IPS DF 4.7 (cell line): ENCODE measurements around the gene PCDH11X.
"Not testable (repeated sequence)": the region's sequence is repeated elsewhere in the genome, so short reads cannot be mapped to it uniquely, and the experiment has no call there.

Experiments
- DNase-seq: peaks from one replicate; pipeline ENCODE4 v3.0.0-alpha.2; 2013; ENCODE audit warnings: low spot score; ENCODE audit errors: extremely low read depth

Gene PCDH11X, protein sequence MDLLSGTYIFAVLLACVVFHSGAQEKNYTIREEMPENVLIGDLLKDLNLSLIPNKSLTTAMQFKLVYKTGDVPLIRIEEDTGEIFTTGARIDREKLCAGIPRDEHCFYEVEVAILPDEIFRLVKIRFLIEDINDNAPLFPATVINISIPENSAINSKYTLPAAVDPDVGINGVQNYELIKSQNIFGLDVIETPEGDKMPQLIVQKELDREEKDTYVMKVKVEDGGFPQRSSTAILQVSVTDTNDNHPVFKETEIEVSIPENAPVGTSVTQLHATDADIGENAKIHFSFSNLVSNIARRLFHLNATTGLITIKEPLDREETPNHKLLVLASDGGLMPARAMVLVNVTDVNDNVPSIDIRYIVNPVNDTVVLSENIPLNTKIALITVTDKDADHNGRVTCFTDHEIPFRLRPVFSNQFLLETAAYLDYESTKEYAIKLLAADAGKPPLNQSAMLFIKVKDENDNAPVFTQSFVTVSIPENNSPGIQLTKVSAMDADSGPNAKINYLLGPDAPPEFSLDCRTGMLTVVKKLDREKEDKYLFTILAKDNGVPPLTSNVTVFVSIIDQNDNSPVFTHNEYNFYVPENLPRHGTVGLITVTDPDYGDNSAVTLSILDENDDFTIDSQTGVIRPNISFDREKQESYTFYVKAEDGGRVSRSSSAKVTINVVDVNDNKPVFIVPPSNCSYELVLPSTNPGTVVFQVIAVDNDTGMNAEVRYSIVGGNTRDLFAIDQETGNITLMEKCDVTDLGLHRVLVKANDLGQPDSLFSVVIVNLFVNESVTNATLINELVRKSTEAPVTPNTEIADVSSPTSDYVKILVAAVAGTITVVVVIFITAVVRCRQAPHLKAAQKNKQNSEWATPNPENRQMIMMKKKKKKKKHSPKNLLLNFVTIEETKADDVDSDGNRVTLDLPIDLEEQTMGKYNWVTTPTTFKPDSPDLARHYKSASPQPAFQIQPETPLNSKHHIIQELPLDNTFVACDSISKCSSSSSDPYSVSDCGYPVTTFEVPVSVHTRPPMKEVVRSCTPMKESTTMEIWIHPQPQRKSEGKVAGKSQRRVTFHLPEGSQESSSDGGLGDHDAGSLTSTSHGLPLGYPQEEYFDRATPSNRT (N-terminal part only)

DNA sequence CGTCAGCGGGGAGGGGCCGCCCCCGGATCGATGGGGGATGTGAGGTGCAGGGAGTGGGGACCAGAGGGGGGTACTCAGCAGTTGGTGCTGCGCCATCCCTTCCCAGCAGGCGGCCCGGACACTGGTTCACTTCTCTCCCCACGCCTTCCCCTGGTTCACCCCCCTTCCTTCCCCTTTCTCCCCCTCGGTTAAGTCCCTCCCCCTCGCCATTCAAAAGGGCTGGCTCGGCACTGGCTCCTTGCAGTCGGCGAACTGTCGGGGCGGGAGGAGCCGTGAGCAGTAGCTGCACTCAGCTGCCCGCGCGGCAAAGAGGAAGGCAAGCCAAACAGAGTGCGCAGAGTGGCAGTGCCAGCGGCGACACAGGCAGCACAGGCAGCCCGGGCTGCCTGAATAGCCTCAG, at the start of gene PCDH11X:
TSS of gene PCDH11X (plus strand) at position 241 of the 400 bp plus-strand sequence. CDS start 56,130 bp downstream, outside the sequence.
- not testable (repeated sequence) for DNase-seq

DNA sequence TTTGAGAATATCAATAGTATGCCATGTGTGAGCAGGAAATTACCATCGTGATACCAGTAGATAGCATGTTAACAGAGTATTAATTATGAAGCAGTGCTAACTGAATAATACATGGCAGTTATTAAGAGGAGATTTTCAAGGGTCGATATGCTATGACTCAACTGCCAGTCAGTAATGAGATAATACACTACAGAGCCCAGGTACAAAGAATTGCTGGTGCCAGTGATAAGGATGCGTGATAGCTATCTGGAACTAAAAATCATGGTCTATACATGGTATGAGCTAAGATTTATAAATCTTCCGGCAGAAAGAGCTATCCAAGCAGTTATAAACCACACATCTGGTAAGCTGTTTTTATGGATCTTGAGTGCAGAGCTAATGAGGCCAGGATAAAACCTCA, 31.7 kb upstream of the PCDH11X start:
- DNase-seq: not testable (repeated sequence)

DNA sequence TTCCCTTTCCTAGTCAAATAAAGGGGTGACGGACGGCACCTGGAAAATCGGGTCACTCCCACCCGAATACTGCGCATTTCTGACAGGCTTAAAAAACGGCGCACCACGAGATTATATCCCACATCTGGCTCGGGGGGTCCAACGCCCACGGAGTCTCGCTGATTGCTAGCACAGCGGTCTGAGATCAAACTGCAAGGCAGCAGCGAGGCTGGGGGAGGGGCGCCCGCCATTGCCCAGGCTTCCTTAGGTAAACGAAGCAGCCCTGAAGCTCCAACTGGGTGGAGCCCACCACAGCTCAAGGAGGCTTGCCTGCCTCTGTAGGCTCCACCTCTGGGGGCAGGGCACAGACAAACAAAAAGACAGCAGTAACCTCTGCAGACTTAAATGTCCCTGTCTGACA, 26.2 kb upstream of the PCDH11X start:
- not testable (repeated sequence) for DNase-seq

DNA sequence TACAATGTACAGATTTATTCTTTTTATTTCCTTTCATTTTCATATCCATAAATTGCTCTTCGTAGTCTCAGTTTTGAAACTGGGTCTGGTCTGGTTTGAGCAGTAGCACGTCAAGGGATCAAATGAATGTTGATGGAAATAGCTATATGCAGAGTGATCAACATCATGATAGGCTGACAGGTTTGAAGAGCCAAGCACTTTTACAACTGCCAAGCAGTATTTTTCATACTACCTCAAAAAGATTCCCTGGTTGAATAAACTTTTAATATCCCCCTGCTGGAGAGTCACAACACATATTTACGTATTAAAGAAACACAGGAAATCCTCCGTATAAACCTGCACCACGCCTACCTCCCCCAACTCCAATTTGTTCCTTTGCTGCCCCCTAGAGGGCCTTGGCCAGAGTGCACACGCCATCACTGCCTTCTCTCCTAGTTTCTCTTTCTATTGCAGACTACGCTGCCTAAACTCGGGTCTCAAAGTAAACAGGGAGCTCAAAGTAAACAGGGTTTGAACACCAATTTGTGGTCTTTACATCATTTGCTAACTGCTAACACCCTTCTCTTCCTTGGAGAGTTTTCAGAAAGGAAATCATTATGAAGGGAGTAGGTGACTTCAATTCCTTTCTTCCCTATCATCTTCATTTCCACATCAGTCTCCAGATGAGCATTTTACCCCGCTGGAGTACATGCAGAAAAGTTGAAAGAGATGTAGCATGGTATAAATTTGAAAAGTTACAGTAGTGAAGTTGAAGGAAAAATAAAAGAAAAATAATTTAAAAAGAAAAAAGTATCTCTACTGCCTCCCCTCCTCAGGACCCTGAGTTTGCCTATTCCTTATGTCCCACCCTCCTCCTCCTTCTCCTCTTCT, 8.3 kb upstream of the PCDH11X start:
- DNase-seq: not testable (repeated sequence)

DNA sequence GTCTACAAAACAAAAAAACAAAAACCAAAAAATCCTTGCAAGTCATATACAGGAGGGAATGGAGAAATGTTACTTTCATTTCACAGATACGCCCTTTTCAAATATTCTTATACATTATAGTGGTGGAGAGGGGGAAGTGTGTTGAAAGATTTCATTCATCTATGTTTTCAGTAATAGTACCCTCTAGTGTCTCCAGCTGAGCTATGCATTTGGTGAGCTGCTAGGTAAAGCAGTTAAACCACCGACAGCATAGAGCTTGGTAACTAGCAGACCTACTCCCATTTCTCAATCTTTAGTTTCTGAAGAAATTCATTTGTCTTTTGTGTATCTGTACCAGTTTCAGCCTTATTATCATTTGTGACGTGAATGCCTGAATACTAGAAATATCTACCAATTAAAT, 5.2 kb upstream of the PCDH11X start:
- DNase-seq: not testable (repeated sequence)

DNA sequence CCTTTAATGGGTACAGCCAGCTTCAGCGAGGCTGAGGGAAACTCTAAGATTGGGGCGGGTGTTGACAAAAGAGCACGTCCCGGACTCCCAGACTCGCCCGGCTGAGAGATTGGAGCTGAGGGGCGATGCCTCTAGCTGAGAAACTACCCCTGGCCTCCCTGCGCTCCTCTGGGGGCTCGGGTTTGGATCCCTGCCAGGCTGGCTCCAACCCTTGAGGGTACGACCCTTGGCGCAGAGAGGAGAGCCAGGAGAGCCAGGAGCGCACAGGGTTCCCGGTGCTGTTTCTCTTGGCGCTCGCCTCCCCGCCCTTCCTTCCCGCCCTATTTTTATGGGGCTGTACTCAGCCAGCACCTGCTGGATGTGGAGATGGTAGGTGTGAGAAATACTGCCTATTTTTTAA, 833 bp downstream of the PCDH11X start:
- DNase-seq: not testable (repeated sequence)

DNA sequence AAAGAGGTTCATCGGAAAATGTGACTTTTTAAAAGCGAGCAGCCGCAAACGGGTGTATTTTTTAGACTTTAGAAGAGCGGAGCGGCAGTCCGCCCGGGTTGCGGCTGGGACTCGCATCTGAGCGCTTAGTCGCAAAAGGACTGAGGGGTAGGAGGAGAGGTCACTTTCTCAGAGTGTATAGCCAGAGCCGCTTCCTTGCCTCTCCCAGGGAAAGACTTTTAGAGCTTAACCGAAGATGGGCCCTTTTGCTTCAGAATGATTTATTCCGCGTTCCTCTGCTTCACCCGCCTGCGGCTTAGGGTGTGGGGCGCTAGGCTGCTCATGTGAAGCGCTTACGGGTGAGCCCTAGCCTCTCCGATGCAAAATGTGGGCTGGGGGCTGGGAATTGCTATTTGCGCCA, 1.5 kb downstream of the PCDH11X start:
- DNase-seq: not testable (repeated sequence)

GRCh38 chrX:91781553-91782298, 2.6 kb downstream of the PCDH11X start:
- not testable (repeated sequence) for DNase-seq

DNA sequence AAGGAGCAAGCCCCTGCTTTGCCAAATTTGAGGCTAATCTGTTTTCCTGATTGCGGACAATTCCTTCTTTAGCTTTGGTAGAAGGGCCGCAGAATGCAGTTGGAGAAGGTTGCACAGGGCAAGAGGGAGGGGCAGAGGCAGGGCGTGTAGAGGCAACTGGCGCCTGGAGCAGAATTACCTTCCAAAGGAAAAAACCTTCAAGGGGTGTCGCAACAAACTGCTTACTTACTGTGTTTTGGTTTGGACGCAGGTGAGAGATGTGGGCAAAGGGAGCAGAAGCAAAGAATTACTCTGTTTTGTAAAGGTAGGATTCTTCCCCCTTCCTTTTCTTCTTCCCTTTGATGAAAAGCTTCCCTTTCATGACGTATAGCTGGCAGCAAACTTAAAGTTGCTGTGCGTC, 3.6 kb downstream of the PCDH11X start:
- DNase-seq: not testable (repeated sequence)

DNA sequence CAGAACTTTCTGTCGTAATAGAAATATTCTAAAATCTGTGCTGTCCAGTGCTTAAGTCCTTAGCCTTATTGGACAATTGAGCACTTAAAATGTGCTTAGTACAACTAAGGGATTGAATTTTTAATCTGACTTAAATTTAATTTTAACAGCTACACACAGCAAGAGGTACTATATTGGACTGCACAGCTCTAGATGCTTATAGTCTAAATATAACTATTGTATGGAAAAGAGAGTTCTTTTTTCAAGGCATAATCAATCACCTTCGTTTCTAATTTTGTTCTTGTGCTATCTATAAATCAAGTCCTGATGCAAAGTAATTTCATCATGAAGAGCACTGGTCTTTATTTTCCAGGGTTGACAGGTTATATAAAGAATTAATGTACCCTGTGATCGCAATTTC, 38.4 kb downstream of the PCDH11X start:
- not testable (repeated sequence) for DNase-seq

- DNase-seq: not testable (repeated sequence)
These were observed 46.1 kb downstream of the PCDH11X start for GRCh38 chrX:91825321-91825720.
